ENCODE measurements around the gene KRTAP8-1.

Gene KRTAP8-1, protein sequence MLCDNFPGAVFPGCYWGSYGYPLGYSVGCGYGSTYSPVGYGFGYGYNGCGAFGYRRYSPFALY

DNA sequence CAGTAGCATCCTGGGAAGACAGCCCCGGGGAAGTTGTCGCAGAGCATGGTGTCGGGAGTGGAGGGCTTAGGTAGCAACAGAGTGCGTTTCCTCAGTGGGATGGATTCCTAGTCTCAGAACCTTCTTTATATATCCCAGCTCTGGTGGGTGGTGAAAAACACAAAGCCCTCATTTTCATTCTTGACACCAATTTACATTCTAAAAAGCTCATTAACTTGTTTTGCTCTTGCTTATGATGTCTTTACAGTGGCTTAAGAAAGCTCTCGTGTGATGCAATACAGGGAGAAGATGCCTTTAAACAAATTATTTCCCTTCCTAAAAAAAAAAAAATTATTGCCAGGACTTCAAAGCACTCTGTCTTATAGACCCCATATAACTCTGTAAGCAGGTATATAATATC is at the start of gene KRTAP8-1:
KRTAP8-1 (minus strand) TSS at position 101 of the 400 bp plus-strand sequence; CDS start at position 47, 54 bp downstream.
- no peak for DNase-seq (ENCODE audit: low read depth, low spot score)

DNA sequence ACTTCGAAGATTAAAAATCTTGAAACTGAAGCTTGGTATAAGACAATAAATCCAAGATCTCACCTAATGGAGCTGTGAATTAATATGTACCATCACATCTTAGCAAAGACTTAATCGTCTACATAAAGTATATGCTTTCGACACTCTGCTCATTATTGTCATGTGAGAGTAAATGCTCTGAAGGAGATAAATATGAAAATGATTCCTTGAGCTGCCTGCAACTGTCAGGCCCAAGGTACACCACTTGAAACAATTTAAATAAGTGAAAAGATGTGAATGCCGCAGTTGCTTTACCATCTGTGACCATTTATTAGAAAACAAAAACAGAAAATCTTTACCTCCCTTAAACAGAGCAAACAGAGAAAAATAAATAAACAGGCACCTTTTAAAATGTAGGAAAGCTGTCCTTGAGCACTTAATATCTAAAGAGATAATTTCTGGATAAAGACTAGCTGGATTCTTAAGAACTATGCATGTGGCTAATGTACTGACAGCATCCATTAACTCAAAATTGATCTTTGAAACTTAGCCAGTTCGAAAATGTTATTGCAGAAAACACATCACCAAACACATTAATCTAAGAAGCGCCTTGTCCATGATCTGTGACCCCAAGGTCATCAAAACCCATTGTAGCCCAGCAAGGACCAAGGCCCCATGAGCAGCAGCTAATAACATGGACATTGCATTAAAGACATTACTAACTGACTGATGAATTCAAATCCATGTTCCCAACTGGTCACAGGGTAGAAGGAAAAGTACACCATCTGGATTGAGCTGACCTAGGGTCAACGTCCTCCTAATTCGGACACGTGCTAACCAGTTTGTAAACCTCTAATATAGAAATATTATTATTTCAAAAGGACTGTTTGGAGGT is 34.8 kb upstream of the KRTAP8-1 start:
- DNase-seq (ENCODE audit: low read depth, low spot score): no peak

DNA sequence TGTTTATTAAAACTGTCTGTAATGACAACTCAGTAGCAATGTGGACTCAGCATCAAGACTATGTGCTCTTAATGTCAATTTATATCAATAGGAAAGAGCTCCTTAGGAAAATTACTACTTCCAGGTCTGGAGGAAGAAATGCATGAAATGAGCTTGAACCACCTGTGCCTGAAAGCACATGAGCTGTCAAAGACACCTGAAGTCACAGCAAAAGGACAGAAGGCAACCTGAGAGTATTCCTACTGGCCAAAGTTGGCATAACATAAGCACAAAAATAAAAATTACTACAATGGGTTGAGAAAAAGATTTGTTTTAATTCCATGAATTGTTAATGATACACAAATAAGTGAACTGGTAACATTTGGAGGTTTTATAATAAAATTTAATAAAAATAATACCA is 29.9 kb upstream of the KRTAP8-1 start:
- DNase-seq (ENCODE audit: low read depth, low spot score): no peak

DNA sequence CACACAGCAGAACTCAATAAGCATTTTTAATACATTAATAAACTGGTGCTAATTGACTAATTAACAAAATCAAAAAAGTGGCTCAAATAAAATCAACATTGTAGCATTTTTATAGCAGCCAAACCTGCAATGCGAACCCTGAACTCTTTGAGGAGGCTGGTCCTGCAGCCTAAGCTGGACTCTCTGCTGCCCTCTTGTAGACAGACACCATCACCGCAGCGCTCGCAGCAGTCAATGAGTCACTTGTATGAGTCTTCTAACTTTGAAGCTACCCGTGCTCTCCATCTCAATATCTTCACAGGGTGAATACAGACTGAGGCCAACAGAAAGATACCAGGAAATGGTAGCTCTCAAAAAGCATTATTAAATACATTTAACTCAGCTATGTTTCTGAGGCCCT is 26.2 kb upstream of the KRTAP8-1 start:
- no peak for DNase-seq (ENCODE audit: low read depth, low spot score)

DNA sequence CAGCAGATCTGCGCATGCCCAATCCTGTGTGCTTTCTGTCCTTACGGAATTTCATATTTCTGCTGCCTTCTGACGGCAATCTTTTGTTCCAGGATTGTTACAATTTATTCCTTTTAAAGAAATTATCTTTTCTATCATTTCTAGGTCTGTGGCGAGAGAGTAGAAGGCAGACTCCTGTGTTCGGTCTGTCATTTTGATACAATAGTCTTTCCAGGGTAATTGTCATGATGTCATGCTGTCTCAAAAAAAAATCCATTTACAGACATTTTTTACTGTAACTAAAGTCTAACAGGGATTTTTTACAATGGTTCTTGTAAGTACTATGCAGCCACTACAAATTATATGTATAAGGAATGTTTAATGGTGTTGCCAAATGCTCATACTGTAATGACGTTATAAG is 25.5 kb upstream of the KRTAP8-1 start:
- DNase-seq (ENCODE audit: low read depth, low spot score): no peak

DNA sequence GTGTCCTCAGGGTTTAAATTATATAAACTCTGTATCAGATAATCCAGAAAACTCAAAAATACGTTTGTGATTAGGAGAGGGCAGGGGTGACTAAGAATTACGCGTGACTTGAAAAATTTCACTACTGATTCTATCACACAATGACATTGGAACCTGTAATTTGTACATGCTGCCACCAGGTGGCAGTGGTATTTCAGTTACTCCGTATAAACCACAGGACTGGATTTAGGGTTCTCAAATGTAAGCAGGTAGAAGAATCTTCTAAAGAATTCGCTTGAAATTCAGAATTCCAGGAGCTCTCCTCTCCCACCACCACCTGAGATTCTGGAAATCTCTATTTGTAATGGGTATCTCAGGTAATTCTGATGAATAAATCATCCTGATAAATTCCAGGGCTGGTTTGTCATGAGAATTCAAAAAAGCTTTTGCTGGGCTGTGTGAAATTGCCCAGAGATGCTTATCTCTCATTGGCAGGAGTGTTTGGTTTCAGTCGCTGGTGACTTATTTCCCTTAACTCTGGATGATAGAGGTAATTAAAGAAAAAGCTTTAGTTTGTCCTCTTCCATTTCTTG is 18.2 kb upstream of the KRTAP8-1 start:
- no peak for DNase-seq (ENCODE audit: low read depth, low spot score)

DNA sequence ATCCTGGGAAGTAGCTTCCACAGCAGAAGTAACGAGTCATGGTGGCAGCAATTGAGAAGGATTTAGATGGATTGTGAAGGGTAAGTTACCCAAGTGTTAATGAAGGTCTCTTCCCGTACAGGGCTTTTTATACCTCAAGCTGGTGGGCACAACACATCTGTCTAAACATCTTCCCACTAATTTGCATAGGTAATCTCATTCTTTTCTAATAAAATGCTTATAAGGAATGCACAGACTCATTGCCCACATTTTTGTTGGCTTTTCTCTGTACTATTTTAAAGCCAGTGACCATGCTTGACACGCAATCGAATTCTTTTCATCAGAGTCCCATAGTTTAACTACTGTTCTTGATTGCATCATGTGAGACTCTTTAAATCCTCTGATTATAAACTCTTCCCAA is 16.6 kb upstream of the KRTAP8-1 start, which contains the start of gene KRTAP7-1:
KRTAP7-1 (minus strand) TSS at position 101 of the 400 bp plus-strand sequence; CDS start at position 40, 61 bp downstream.
- no peak for DNase-seq (ENCODE audit: low read depth, low spot score)

DNA sequence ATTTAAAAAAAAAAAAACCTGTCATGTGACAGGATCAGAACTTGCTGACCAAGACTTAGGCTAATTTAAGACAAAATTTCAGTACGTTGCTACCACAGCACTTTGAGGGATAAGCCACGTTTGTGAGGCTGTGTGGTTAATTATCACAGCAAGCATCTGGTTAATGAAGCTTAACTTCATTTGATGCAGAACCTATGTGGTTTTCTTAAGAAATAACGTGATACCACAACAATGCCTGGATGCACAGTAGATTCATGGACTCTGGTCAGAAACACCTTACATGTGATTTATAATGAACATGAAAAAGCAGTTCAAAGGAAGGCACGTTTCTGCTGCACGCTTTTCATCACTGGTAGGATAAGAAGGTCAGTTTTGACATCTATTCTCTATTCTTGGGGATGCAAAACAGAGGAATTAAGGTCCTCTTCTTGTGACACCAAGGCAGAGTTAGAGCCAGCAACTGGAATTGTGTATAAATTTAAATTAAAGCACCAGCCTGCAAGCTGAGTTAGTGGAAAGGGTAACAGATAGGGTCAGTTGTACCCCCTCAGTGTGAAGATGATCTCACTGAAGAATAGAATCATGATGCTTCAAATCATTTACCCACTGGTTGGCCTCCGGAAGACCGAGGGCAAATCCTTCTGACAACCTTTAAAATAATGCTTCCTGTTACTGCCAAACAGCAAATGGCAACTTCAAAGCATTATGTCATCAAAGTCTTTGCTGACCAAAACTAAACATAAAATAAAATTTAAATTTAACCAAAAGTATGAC is 6.0 kb upstream of the KRTAP8-1 start:
- no peak for DNase-seq (ENCODE audit: low read depth, low spot score)

DNA sequence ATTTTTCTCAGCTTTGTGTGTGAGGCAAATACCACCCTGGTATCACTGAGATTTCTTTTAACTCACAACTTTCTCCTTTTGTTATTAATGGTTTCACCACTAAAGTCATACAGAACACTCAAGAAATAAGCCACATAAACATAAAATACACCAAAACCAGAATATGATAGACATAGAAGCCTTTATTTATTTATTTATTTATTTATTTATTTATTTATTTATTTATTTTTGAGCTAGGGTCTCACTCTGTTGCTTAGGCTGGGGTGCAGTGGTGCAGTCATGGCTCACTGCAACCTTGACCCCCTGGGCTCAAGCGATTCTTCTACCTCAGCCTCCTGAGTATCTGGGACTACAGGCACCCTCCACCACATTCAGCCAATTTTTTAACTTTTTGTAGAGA is 12.5 kb downstream of the KRTAP8-1 start:
- no peak for DNase-seq (ENCODE audit: low read depth, low spot score)

DNA sequence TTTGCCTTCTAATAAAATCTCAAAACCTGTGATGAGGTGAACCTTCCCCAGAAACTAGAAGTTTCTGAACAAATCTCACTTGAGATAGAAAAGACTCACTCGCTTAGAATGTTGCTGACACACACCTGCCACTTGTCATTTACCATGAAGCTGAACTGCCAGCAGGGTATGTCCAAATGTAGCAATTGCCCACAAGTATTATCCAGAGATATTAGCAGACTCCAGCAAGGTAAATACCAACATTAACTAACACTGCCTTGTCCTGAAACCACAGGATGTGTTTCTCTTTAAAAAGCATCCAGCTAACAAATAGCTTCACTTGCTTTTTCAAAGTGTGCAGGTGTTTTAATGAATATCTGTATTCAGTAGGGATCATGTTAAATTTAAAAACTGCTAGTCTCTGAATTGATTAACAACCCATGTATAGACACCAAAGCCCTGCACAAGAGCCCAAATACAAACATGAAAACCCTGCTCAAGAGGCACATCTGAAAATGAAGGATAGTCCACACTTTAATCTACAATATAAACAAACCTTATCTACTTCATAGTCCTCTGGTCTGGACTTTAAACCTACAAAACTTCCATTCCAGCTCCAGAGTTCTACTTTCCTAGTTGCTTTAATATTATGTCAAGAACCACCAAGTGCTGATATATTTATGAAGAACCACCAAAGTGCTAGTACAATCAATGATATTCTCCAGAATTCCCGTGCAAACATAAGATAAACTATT is 19.3 kb downstream of the KRTAP8-1 start:
- DNase-seq (ENCODE audit: low read depth, low spot score): no peak

DNA sequence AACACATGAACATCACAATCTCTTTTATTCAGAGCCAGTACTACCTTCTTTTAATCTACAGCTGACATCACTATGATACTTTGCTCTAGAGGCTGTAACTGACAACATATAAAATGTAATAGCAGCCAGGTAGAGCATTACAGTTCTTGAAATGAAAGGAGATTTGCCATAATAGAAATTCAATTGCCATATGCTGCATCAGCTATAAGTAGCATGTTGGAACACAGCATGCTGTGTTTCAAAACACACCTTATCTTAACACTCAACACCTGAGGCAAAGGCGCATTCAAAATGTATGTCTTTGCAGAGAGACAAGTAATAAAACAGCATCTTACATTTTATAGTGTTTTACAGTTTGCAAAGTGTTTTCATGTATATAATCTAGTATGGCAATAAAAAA is 33.8 kb downstream of the KRTAP8-1 start:
- no peak for DNase-seq (ENCODE audit: low read depth, low spot score)

DNA sequence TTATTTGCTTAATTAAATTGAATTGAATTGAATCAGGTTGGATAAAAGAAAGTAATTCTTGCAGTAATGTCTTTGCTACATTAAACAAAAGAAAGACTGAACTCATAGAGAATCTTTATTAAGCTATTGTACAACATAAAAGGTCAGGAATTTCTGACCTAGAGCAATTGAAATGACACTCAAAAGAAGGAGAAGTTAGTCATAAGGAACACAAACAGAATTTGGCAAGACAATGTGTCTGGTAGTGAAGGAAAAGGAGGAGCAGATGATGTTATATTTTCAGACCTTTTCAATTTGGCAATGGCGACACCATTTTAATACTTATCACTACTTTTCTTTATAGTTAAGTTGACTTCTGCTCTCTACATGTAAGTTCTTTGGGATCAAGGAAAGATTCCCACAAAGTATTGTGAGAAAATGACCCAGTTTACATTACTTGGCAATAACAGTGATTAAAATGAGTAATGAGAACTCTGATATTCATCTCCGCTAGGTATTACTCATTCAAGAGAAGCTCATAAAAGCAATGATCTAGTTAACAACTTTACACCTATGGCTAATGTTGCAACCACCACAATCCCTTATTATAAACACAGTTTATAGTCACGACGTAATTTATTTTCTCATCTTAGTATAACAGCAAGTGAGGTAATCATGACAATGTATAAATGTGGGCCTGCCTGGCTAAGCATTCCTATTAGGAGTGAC is 43.2 kb downstream of the KRTAP8-1 start:
- DNase-seq (ENCODE audit: low read depth, low spot score): no peak
